GM10248 (cell line): ENCODE data around the gene CCND1.

Experiments
- CTCF ChIA-PET: fragments of 300-600 bp; sonication (Branson Sonifier 250); formaldehyde crosslinking; extraction: SDS; loops from one replicate; lab custom pipeline; 2021; ENCODE audit warnings: antibody characterized with exemption; lab: Yijun Ruan, JAX
- POLR2A ChIA-PET: fragments of 350-650 bp; sonication (Branson Sonifier 250); formaldehyde crosslinking; extraction: SDS; loops from one replicate; lab custom pipeline; 2020; ENCODE audit warnings: antibody characterized with exemption; lab: Yijun Ruan, JAX
- DNase-seq: peaks from one replicate; pipeline ENCODE4 v3.0.0; 2012; ENCODE audit errors: extremely low spot score
- TF ChIP-seq, protein P1 (sequence below): IDR thresholded peaks from 2 replicates; pipeline ENCODE4 v1.5.1; 2012; ENCODE audit warnings: mild to moderate bottlenecking, low read depth; ENCODE audit errors: extremely low read depth, missing control alignments, control extremely low read depth

The CCND1 gene

DNA sequence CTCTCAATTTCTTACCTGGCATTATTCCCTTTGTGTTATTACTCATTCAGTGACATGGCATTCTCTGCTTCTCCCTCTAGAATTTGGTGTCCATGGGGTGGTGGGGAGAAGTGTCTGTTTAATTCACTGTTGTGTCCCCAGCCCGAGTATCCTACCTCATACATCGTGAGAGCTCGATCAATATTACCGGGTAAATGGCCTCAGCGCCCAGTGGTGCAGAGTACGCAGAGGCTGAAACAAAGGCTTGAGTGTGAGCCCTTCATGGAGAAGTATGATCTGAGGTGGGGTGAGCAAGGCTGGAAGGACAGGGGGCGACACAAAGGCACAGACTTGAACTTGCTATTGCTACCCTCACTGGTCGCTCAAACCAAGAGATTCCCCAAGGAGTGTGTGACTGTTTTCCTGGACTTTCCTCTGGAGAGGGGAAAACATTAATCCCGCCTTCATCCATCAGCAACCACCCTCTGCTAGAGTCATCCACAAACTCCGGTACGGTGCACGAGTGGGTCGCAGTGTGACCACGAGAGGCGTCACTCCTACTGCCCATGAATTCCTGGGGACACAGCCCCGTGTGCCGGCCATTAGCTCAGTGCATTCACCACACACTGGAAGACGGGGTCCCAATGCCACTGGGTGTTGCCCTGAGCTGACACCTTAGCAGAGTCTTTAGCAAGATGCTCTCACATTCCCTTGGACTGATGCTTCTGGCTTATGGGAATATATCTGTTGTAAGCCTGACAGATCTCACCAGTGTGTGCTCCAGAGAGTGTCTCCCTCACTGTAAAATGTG lies 35.0 kb upstream of the CCND1 start:
- POLR2A ChIA-PET = no interaction called here
- CTCF ChIA-PET = no interaction called here
- DNase-seq = no peak
- TF ChIP-seq, protein P1, sequence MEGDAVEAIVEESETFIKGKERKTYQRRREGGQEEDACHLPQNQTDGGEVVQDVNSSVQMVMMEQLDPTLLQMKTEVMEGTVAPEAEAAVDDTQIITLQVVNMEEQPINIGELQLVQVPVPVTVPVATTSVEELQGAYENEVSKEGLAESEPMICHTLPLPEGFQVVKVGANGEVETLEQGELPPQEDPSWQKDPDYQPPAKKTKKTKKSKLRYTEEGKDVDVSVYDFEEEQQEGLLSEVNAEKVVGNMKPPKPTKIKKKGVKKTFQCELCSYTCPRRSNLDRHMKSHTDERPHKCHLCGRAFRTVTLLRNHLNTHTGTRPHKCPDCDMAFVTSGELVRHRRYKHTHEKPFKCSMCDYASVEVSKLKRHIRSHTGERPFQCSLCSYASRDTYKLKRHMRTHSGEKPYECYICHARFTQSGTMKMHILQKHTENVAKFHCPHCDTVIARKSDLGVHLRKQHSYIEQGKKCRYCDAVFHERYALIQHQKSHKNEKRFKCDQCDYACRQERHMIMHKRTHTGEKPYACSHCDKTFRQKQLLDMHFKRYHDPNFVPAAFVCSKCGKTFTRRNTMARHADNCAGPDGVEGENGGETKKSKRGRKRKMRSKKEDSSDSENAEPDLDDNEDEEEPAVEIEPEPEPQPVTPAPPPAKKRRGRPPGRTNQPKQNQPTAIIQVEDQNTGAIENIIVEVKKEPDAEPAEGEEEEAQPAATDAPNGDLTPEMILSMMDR = no peak

DNA sequence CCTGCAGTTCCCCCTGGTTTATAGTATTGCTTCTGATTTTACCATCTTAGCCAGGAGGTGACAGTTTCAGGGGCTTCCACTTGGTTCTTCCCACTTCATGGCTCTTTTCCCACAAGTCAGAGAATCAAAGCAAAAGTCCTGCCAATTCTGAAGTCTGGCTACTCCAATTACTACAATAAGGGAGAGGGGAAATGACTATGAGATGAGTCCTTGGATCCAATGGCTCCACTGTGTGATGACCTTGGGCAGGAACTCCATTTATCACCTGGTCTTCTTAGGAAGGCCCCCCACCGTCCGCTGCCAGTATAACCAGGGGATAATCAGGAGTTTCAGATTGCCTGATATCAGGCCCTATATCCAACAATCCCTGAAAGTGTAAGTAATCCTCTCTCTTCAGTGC lies 31.6 kb upstream of the CCND1 start:
- ChIA-PET CTCF (no interaction called here), POLR2A (no interaction called here)
- no peak for DNase-seq
- TF ChIP-seq, protein P1 = no peak

DNA sequence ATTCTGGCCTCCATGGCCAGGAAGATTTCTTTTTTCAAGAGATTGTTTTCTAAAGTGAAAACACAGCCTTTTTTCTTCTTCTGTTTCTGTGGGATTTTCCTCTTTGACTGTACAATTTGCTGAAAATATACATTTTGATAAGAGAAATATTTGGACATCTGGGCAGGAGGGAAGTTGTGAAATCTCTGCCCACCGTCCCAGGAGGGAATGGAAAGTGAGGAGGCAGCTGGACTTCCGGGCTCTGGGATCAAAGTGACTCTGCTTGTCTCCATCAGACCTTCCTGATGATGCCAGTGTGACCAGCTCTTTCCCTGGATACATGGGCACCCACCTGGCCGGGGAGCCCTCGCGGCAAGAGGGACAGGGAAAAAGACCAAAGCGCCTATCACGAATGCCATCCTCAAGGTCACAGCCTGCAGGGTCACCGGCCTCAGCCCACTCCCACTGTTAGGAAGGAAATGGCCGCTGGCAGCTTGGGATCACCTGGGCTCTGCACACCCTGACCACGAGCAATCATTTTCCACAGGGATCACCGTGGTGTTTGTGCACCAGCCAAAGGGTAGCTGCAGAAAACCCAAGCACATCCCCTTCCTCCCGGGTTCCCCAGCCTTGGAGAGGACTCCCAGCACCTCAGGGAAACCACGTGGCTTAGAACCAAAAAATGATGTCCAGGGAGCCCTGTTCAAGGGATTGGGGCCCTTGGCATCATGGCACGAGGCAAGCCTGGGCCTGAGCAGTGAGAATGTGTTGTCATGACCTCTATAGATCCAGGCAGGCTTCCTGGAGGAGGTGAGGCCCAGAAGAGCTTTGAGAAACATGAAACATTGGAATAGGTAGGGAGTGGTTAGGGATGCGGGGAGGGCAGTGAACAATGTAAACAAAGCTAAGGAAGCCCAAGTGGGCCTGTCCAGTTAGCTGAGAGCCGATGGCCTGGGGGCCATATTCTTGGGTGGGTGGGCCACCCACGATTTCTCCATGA lies 29.1 kb upstream of the CCND1 start:
- POLR2A ChIA-PET = no interaction called here

DNA sequence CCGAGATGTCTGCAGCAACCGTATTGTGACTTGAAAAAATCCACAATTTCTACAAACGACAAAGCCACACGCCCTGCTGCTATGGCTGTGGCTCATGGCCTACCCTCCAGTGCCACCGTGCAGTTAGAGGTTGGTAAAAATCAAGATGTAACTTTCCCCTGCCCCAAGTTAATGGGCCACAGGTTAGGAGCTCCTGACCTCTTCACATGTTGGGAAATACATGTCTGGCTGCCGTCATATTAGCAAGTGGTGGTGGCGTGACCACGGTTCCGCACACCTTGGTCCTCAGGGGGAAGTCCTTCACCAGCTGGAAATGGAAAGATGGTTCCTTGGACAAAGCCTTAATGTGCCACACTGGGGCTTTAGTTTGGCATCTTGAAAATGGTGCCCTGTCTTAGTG lies 27.4 kb upstream of the CCND1 start:
- no peak for DNase-seq
- TF ChIP-seq, protein P1 = no peak
- POLR2A ChIA-PET = no interaction called here
- CTCF ChIA-PET = interaction anchor here (1.0 to 1.2 kb wide), 2 partner anchors 14 to 56 kb away, joined by 3 read pairs; no protein-coding TSS in a partner anchor

More for the DNA sequence above, 29.1 kb upstream of the CCND1 start:
- TF ChIP-seq, protein P1 = no peak
- CTCF ChIA-PET = no interaction called here
- no peak for DNase-seq

DNA sequence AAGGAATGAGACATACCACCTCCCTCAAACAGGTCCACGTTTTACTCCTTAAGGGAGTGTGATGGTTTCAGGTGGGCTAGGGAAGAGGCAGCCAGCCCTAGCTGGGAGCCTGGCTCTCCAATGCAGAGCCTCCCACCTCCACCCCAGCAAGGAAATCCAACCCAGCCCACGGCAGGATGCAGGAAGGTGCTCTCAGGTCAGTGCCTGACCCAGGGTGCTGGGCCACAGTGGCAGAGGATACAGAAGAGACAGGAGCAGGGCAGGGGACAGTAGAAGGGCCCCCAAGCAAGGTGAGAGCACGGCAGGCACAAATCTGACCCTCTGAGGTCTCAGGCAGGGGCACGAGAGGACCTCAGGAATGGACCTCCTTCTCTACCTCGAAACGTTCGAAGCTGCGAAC lies 26.9 kb upstream of the CCND1 start:
- DNase-seq = no peak
- POLR2A ChIA-PET = no interaction called here
- CTCF ChIA-PET = interaction anchor here (1.0 to 1.2 kb wide), 2 partner anchors 14 to 56 kb away, joined by 3 read pairs; no protein-coding TSS in a partner anchor
- TF ChIP-seq, protein P1 = no peak

DNA sequence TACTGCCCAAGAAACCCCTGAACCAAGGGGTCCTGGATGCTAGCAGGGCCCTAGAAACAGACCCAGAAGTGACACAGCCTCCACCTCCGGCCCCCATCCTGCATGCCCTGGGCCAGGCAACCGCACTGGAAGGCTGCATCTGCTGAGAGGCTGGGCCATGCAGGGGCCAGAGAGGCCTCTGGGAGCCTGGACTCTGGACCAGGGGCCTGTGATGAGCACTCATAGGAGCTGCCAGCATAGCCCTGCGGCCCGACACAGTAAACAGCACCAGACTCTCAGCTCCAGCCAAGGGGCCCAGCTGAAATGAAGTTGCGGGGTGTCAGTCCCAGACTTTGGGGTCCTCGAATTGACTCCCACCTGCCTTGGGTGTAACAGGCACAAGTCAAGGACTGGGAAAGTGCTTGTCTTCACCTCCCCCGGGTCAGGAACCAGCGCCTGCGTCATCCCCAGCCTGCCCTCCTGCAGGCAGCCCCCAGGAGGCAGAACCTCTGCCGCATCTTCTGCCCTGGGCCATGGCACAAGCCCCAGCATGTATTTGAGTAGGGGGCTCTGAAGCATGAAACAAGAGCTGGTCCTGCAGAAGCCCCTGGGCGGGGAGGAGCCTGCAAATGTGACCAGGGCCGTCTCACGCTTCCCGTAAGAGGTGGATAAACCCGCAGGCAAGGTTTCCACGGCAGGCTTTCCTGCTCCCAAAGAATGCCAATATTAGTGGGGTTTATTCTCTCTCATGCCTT lies 25.2 kb upstream of the CCND1 start:
- no peak for DNase-seq
- ChIA-PET CTCF (no interaction called here), POLR2A (no interaction called here)
- TF ChIP-seq, protein P1 = no peak
